WTC11 (cell line): ENCODE measurements around the gene NOX5. TPM values are rescaled to one million over a fixed set of nuclear protein-coding genes. Genes with fewer than 3 reads are reported as not detected.

Source experiments
- ATAC-seq: fragments of 200-7000 bp; cut with Tn5 transposase; 2 replicates; pipeline ENCODE4 v1.10.0; 2021; ENCODE audit warnings: mild to moderate bottlenecking, moderate library complexity
- CTCF ChIA-PET: fragments of 300-600 bp; sonication (Branson Sonifier 250); formaldehyde crosslinking; loops from one replicate; lab custom pipeline; 2021; ENCODE audit warnings: antibody characterized with exemption; lab: Charles Lee
- POLR2A ChIA-PET: fragments of 350-600 bp; sonication (Branson Sonifier 250); formaldehyde crosslinking; loops from one replicate; lab custom pipeline; 2021; ENCODE audit warnings: antibody characterized with exemption; lab: Charles Lee
- DNase-seq: peaks from one replicate; pipeline ENCODE4 v3.0.0; 2021; ENCODE audit warnings: low spot score
- H3K27ac Mint-ChIP-seq: 2 replicates; pipeline ENCODE4 v1.8.0; 2021; ENCODE audit warnings: mixed read lengths
- H3K27me3 Mint-ChIP-seq: 2 replicates; pipeline ENCODE4 v1.8.0; 2021; ENCODE audit warnings: low read depth, mild to moderate bottlenecking, moderate library complexity, mixed read lengths
- H3K36me3 Mint-ChIP-seq: 2 replicates; pipeline ENCODE4 v1.8.0; 2021; ENCODE audit warnings: mixed read lengths
- H3K4me1 Mint-ChIP-seq: 2 replicates; pipeline ENCODE4 v1.8.0; 2022; ENCODE audit warnings: mixed read lengths
- H3K4me3 Mint-ChIP-seq: 2 replicates; pipeline ENCODE4 v1.8.0; 2021; ENCODE audit warnings: mild to moderate bottlenecking, moderate library complexity, mixed read lengths
- H3K9me3 Mint-ChIP-seq: 2 replicates; pipeline ENCODE4 v1.8.0; 2021; ENCODE audit warnings: mixed read lengths
- CBFB ChIP-seq: sonication (generic); formaldehyde crosslinking; IDR thresholded peaks from 2 replicates; pipeline ENCODE4 v1.8.1; 2022; ENCODE audit warnings: mild to moderate bottlenecking, low read depth, missing genetic modification reagents
- CDX4 ChIP-seq: fragments of 250-450 bp; sonication (Bioruptor Pico); IDR thresholded peaks from 2 replicates; pipeline ENCODE4 v1.9.0; 2021; ENCODE audit warnings: moderate library complexity, mild to moderate bottlenecking, inconsistent platforms, borderline replicate concordance
- CREM ChIP-seq: sonication (generic); formaldehyde crosslinking; IDR thresholded peaks from 2 replicates; pipeline ENCODE4 v1.8.1; 2022; ENCODE audit warnings: mild to moderate bottlenecking, missing genetic modification reagents, moderate library complexity
- E2F4 ChIP-seq: sonication (generic); formaldehyde crosslinking; IDR thresholded peaks from 2 replicates; pipeline ENCODE4 v1.8.1; 2022; ENCODE audit warnings: low read depth, mild to moderate bottlenecking, moderate library complexity, missing genetic modification reagents, borderline replicate concordance
- ELF4 ChIP-seq: sonication (generic); formaldehyde crosslinking; IDR thresholded peaks from 2 replicates; pipeline ENCODE4 v1.8.1; 2022; ENCODE audit warnings: low read depth, mild to moderate bottlenecking, moderate library complexity, missing genetic modification reagents
- GABPB1 ChIP-seq: sonication (generic); formaldehyde crosslinking; IDR thresholded peaks from 2 replicates; pipeline ENCODE4 v1.8.1; 2023; ENCODE audit warnings: mild to moderate bottlenecking, missing genetic modification reagents
- MXD4 ChIP-seq: fragments of 250-450 bp; sonication (Bioruptor Pico); IDR thresholded peaks from 2 replicates; pipeline ENCODE4 v1.8.0; 2021; ENCODE audit warnings: mild to moderate bottlenecking, moderate library complexity, borderline replicate concordance
- MYBL2 ChIP-seq: sonication (generic); formaldehyde crosslinking; IDR thresholded peaks from 2 replicates; pipeline ENCODE4 v1.8.1; 2023; ENCODE audit warnings: mild to moderate bottlenecking, moderate library complexity, missing genetic modification reagents
- NR1H2 ChIP-seq: sonication (generic); formaldehyde crosslinking; IDR thresholded peaks from 2 replicates; pipeline ENCODE4 v1.9.0; 2021; ENCODE audit warnings: mild to moderate bottlenecking, moderate library complexity, missing genetic modification reagents
- PRRX2 ChIP-seq: fragments of 250-450 bp; sonication (Bioruptor Pico); IDR thresholded peaks from 2 replicates; pipeline ENCODE4 v1.8.0; 2021; ENCODE audit warnings: mild to moderate bottlenecking
- RELA ChIP-seq: sonication (generic); formaldehyde crosslinking; IDR thresholded peaks from 2 replicates; pipeline ENCODE4 v1.8.1; 2022; ENCODE audit warnings: missing genetic modification reagents, mild to moderate bottlenecking, borderline replicate concordance
- ZNF219 ChIP-seq: sonication (generic); formaldehyde crosslinking; IDR thresholded peaks from 2 replicates; pipeline ENCODE4 v1.8.0; 2023; ENCODE audit warnings: missing genetic modification reagents, mild to moderate bottlenecking, borderline replicate concordance
- ZNF416 ChIP-seq: fragments of 250-450 bp; sonication (Bioruptor Pico); IDR thresholded peaks from 2 replicates; pipeline ENCODE4 v1.9.0; 2021; ENCODE audit warnings: mild to moderate bottlenecking, inconsistent platforms
- total RNA-seq: library from RNA; stranded (reverse); gene quantifications from 3 replicates; pipeline ENCODE4 v1.2.3, GENCODE V29; 2021
- TF ChIP-seq, protein P1 (sequence below): fragments of 250-450 bp; sonication (Bioruptor Pico); IDR thresholded peaks from 2 replicates; pipeline ENCODE4 v1.9.0; 2021; ENCODE audit warnings: mild to moderate bottlenecking
- TF ChIP-seq, protein P2 (sequence below): sonication (generic); formaldehyde crosslinking; IDR thresholded peaks from 2 replicates; pipeline ENCODE4 v1.8.0; 2022; ENCODE audit warnings: mild to moderate bottlenecking, missing genetic modification reagents
- TF ChIP-seq, protein P3 (sequence below): sonication (generic); formaldehyde crosslinking; IDR thresholded peaks from 2 replicates; pipeline ENCODE4 v1.8.1; 2023; ENCODE audit warnings: mild to moderate bottlenecking, missing genetic modification reagents
- TF ChIP-seq, protein P4 (sequence below): sonication (generic); formaldehyde crosslinking; IDR thresholded peaks from 2 replicates; pipeline ENCODE4 v1.8.0; 2023; ENCODE audit warnings: missing genetic modification reagents, mild to moderate bottlenecking, borderline replicate concordance

NOX5 gene
- total RNA-seq, 1 experiment from 2014 or later: not detected

- TF ChIP-seq CDX4: no peak
These were observed 32.3 kb downstream of the NOX5 start (continued) for GRCh38 chr15:69046781-69047180.

DNA sequence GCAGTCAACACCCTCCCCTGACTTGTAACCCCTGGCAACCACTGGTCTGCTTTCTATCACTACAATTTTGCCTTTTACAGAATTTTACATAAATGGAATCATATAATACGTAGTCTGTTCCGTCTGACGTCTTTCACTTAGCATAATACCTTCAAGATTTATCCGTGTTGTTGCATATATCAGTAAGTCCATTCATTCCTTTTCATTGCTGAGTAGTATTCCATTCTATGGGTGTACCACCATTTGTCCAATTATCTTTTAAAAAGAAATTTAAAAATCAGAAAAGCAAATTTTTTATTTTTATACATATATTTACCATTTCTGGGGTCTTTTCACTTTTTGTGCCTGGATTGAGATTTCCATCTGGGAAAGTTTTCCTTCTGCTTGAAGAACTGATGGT lies 35.5 kb downstream of the NOX5 start:
- Mint-ChIP-seq H3K36me3 (no peaks in the 10 kb centered on the region), H3K4me1 (peaks cover 11% of the 10 kb centered on the region), H3K9me3 (no peaks in the 10 kb centered on the region), H3K27ac (no peak overlapping the region), H3K4me3 (no peak overlapping the region), H3K27me3 (peaks cover 8% of the 10 kb centered on the region)
- ChIA-PET POLR2A (no interaction called here), CTCF (no interaction called here)
- ATAC-seq (no peak), DNase-seq (no peak)
- TF ChIP-seq ELF4 (CRISPR knock-in tag) (no peak), CBFB (CRISPR knock-in tag) (no peak), MXD4 (CRISPR knock-in tag) (no peak), ZNF416 (CRISPR knock-in tag) (no peak), CREM (no peak), RELA (CRISPR knock-in tag) (no peak), ZNF219 (CRISPR knock-in tag) (no peak), NR1H2 (CRISPR knock-in tag) (no peak), E2F4 (CRISPR knock-in tag) (no peak), PRRX2 (CRISPR knock-in tag) (no peak), MYBL2 (CRISPR knock-in tag) (no peak), GABPB1 (CRISPR knock-in tag) (no peak)
- TF ChIP-seq, protein P1, sequence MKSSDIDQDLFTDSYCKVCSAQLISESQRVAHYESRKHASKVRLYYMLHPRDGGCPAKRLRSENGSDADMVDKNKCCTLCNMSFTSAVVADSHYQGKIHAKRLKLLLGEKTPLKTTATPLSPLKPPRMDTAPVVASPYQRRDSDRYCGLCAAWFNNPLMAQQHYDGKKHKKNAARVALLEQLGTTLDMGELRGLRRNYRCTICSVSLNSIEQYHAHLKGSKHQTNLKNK (CRISPR knock-in tag): no peak
- TF ChIP-seq, protein P2, sequence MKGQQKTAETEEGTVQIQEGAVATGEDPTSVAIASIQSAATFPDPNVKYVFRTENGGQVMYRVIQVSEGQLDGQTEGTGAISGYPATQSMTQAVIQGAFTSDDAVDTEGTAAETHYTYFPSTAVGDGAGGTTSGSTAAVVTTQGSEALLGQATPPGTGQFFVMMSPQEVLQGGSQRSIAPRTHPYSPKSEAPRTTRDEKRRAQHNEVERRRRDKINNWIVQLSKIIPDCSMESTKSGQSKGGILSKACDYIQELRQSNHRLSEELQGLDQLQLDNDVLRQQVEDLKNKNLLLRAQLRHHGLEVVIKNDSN: no peak
- TF ChIP-seq, protein P3, sequence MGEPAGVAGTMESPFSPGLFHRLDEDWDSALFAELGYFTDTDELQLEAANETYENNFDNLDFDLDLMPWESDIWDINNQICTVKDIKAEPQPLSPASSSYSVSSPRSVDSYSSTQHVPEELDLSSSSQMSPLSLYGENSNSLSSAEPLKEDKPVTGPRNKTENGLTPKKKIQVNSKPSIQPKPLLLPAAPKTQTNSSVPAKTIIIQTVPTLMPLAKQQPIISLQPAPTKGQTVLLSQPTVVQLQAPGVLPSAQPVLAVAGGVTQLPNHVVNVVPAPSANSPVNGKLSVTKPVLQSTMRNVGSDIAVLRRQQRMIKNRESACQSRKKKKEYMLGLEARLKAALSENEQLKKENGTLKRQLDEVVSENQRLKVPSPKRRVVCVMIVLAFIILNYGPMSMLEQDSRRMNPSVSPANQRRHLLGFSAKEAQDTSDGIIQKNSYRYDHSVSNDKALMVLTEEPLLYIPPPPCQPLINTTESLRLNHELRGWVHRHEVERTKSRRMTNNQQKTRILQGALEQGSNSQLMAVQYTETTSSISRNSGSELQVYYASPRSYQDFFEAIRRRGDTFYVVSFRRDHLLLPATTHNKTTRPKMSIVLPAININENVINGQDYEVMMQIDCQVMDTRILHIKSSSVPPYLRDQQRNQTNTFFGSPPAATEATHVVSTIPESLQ (CRISPR knock-in tag): no peak
- TF ChIP-seq, protein P4, sequence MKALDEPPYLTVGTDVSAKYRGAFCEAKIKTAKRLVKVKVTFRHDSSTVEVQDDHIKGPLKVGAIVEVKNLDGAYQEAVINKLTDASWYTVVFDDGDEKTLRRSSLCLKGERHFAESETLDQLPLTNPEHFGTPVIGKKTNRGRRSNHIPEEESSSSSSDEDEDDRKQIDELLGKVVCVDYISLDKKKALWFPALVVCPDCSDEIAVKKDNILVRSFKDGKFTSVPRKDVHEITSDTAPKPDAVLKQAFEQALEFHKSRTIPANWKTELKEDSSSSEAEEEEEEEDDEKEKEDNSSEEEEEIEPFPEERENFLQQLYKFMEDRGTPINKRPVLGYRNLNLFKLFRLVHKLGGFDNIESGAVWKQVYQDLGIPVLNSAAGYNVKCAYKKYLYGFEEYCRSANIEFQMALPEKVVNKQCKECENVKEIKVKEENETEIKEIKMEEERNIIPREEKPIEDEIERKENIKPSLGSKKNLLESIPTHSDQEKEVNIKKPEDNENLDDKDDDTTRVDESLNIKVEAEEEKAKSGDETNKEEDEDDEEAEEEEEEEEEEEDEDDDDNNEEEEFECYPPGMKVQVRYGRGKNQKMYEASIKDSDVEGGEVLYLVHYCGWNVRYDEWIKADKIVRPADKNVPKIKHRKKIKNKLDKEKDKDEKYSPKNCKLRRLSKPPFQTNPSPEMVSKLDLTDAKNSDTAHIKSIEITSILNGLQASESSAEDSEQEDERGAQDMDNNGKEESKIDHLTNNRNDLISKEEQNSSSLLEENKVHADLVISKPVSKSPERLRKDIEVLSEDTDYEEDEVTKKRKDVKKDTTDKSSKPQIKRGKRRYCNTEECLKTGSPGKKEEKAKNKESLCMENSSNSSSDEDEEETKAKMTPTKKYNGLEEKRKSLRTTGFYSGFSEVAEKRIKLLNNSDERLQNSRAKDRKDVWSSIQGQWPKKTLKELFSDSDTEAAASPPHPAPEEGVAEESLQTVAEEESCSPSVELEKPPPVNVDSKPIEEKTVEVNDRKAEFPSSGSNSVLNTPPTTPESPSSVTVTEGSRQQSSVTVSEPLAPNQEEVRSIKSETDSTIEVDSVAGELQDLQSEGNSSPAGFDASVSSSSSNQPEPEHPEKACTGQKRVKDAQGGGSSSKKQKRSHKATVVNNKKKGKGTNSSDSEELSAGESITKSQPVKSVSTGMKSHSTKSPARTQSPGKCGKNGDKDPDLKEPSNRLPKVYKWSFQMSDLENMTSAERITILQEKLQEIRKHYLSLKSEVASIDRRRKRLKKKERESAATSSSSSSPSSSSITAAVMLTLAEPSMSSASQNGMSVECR (CRISPR knock-in tag): no peak
- TF ChIP-seq, all 79 proteins: peak for 0
